Liver (tissue), 1 donor: Measurements from ENCODE around the gene PPP1R1B.

ENCODE experiments used
- YY1 ChIP-seq: IDR thresholded peaks from 2 replicates; pipeline ENCODE4 v1.6.1; 2016; ENCODE audit warnings: antibody characterized with exemption, mild to moderate bottlenecking
- TF ChIP-seq, protein P1 (sequence below): IDR thresholded peaks from 2 replicates; pipeline ENCODE4 v1.6.1; 2016; ENCODE audit warnings: antibody characterized with exemption

DNA sequence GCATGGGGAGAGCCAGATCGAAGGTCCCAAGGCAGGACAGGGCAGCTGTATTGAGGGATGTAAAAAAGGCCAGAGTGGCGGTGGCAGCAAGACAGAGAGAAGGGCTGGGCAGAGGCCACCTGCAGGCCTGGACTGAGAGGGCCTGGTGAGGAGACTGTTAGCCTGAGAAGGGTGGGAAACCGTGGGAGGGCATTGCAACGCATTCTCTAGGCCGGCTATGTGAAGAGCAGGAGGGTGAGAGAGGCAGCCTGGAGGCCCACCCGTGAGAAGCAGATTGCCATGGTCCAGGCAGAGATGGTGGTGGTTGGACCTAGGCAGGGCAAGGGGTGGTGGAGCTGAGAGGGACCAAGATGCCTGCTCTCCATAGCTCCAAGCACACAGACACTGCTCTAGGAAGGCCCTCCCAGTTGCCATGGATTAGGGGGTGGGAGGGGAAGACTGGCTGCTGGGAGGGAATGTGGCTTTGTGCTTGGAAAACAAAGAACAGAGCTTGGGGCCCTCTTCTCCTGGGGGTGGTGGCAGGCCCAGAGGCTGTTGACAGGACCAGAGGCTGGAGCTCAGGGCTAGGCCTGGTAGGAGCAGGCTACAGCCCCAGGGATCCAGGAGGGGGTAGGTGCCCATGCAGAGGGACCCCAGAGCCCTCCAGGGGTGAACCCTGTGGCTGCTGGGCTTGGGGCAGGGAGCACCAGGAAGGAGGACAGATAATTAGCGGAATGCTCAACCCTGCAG, 26.0 kb downstream of the PPP1R1B start:
- TF ChIP-seq YY1 = no peak
- TF ChIP-seq, protein P1, sequence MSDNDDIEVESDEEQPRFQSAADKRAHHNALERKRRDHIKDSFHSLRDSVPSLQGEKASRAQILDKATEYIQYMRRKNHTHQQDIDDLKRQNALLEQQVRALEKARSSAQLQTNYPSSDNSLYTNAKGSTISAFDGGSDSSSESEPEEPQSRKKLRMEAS = no peak
